Activated CD4-positive, alpha-beta T cell treated with anti-CD3 and anti-CD28 coated beads, Interleukin-2, amount 10 ng/mL, durations not matched to agents 24 days and 14 days (primary cell): Measurements from ENCODE around the gene GJD3. TPM values are rescaled to one million over a fixed set of nuclear protein-coding genes. Genes with fewer than 3 reads are reported as not detected.
A peak's percentile ranks its signal among the peaks of the same experiment; 100 is the strongest.

Experiments used
- DNase-seq: peaks from one replicate; pipeline ENCODE4 v3.0.0; 2022
- H3K27ac Mint-ChIP-seq: one replicate; pipeline ENCODE4 v1.8.0; 2022; ENCODE audit warnings: mild to moderate bottlenecking, mixed read lengths
- H3K27me3 Mint-ChIP-seq: one replicate; pipeline ENCODE4 v1.8.0; 2022; ENCODE audit warnings: mixed read lengths
- H3K36me3 Mint-ChIP-seq: one replicate; pipeline ENCODE4 v1.8.0; 2022; ENCODE audit warnings: low read depth, mild to moderate bottlenecking, mixed read lengths
- H3K4me1 Mint-ChIP-seq: one replicate; pipeline ENCODE4 v1.8.0; 2021; ENCODE audit warnings: mixed read lengths
- H3K4me3 Mint-ChIP-seq: one replicate; pipeline ENCODE4 v1.8.0; 2022; ENCODE audit warnings: mild to moderate bottlenecking, moderate library complexity, mixed read lengths
- H3K9me3 Mint-ChIP-seq: one replicate; pipeline ENCODE4 v1.8.0; 2021; ENCODE audit warnings: mixed read lengths
- intact Hi-C: fragments of 100-400 bp; cut with micrococcal nuclease; formaldehyde crosslinking; loops from one replicate; pipeline ENCODE4 v1.15.1; 2023
- total RNA-seq: library from RNA; stranded (reverse); gene quantifications from 2 replicates; pipeline ENCODE4 v1.2.3, GENCODE V29; 2022

GJD3 gene
- total RNA-seq, 1 donor from 2014 or later: 0.23 TPM

DNA sequence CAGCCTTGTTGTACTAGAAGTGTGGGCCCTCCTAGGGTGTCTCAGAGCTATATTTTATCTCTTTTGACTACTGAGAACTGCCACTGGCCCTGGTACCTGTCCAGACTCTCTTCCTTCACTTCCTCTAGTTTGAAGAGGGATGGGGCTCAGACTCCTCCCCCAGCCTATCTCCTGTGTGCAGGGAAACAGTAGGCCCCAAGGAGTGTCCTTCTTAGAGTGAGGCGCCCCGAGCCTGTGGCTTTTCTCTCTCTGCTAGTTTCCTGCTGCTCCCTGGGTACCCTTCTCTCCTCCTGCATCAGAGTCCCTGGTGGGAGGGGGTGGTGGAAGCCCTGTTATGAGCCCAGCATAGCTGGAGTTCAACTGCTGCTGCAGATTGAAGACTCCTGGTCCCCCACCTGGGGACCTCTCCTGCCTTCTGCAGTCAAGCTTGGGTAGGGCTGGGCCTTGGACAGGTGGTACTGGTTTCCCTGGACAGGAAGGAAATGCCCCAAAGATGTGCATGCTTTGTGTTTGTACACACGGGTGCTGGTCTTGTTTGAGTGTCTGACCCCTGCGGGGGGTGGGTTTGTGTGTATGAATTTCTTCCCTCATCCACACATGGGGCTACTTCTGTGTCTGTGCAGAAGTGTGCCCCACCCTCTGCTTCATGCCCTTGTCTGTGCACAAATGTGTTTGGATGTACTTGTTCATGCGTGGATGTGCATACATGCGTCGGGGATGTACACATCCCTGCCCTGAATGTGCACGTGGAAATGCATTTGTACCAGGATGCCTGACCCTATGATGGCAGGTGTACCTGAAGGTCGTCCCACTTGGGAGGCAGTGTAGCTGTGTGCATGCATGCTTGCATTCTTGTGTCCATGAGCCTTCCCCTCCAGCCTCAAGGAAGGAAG is 48.6 kb downstream of the GJD3 start:
- Mint-ChIP-seq H3K27ac (peak overlapping the region; percentile 34), H3K4me3 (peak overlapping the region; percentile 10), H3K4me1 (peaks cover 68% of the 10 kb centered on the region), H3K27me3 (peaks cover 2% of the 10 kb centered on the region), H3K9me3 (no peaks in the 10 kb centered on the region), H3K36me3 (peaks cover 3% of the 10 kb centered on the region)
- intact Hi-C loops: no loop called here
- DNase-seq: peak; percentile 73

DNA sequence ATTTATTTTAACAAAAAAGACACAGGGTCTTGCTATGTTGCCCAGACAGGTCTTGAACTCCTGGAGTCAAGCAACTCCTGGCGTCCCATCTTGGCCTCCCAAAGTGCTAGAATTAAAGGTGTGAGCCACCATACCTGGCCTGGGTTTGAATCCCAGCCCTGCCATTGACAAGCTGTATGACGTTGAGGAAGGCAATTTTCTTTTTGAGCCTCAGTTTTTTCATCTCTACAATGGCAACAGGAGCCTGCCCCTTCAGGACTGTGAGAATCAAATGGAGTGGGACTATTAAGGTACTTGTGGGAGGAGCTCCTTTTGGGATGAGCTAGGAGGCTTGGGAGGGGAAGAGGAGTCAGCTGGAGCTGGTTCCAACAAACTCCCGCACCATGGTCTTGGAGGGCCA is 49.3 kb downstream of the GJD3 start:
- intact Hi-C loops: no loop called here
- H3K9me3 Mint-ChIP-seq: no peaks in the 10 kb centered on the region
- H3K36me3 Mint-ChIP-seq: peaks cover 3% of the 10 kb centered on the region
- peaks cover 66% of the 10 kb centered on the region for H3K4me1 Mint-ChIP-seq
- no peak overlapping the region for H3K4me3 Mint-ChIP-seq
- no peak overlapping the region for H3K27ac Mint-ChIP-seq
- no peak for DNase-seq
- H3K27me3 Mint-ChIP-seq: peaks cover 2% of the 10 kb centered on the region

DNA sequence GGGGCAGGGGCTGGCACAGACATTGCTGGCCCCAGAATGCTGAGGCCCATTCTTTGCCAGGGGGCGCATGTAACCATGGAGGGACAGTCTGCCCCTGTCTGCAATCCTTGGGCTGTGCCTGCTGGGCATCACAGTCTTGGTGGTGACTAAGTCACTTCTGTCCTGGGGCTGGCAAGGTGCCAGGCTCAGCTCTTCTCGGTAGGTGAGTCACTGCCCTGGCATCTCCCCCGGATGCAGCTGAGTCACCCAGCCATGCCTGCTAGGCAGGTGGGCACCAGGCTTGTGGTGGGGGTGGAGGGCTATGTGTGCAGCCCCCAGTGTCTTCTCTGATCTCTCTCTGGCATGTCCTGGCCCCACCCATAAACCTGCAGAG is 50.0 kb downstream of the GJD3 start:
- peaks cover 2% of the 10 kb centered on the region for H3K27me3 Mint-ChIP-seq
- no peak overlapping the region for H3K4me3 Mint-ChIP-seq
- H3K27ac Mint-ChIP-seq: peak overlapping the region; percentile 55
- peak; percentile 79 for DNase-seq
- intact Hi-C loops: no loop called here
- H3K36me3 Mint-ChIP-seq: no peaks in the 10 kb centered on the region
- peaks cover 62% of the 10 kb centered on the region for H3K4me1 Mint-ChIP-seq
- H3K9me3 Mint-ChIP-seq: no peaks in the 10 kb centered on the region

DNA sequence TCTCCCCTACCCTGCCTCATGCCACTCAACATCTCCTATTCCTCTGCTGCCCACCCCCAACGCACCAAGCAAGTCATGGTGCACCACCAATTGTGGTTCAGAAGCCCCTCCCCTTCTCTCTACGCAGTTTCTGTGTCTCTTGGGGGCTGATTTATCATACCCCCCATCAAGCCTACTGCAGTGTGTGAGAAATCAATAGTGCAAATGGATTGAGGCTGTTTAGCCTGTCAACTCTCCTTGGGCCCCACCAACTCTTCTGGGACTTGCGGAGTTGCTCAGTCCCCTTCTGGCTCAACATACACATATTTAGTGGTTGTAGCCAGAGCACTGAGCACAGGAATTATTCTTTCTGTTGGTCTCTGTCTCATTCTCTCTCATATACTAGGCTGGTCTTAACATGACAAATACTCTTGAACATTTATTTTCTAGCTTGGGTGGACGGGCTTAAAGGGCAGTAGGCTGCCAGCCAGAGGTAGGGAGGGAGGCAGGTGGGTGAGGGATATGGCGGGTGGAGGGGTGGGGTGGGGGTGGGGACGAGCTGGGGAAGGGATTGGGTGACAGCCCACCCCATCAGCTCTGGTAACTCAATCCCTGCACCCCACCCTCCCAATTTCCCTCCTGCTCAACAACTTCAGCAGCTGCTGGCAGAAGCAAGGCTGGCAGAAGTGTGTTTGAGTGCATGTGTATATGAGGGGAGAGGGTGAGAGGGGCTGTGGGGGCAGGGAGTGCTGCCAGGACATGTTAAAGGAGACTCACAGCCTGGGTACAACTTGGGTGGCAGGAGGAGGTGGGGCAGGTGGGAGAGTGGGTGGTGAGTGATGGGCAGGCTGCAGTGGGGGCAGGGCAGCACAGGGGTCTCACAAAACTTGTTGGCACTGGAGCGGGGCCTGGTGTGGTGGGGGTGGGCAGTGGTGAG is 50.6 kb downstream of the GJD3 start:
- peaks cover 2% of the 10 kb centered on the region for H3K27me3 Mint-ChIP-seq
- no peaks in the 10 kb centered on the region for H3K36me3 Mint-ChIP-seq
- H3K27ac Mint-ChIP-seq: peak overlapping the region; percentile 55
- no peaks in the 10 kb centered on the region for H3K9me3 Mint-ChIP-seq
- H3K4me1 Mint-ChIP-seq: peaks cover 60% of the 10 kb centered on the region
- H3K4me3 Mint-ChIP-seq: no peak overlapping the region
- DNase-seq: no peak
- intact Hi-C loops: no loop called here

Other genes with a start within 250 kb of the GJD3 start
- 92.7 and 98.5 TPM in 2 replicates for gene MSL1, start 242.8 kb downstream of the GJD3 start, total RNA-seq
- gene CASC3, start 224.2 kb downstream of the GJD3 start, total RNA-seq: 108 and 109 TPM in 2 replicates
- 11.5 and 11.9 TPM in 2 replicates for gene RAPGEFL1, start 187.3 kb downstream of the GJD3 start, total RNA-seq
- 19.9 and 25.5 TPM in 2 replicates for gene WIPF2, start 145.4 kb downstream of the GJD3 start, total RNA-seq
- 139 and 142 TPM in 2 replicates for gene CDC6, start 76.9 kb downstream of the GJD3 start, total RNA-seq
- 24.0 and 26.2 TPM in 2 replicates for gene RARA, start 55.6 kb downstream of the GJD3 start, total RNA-seq
- gene TOP2A, start 53.2 kb upstream of the GJD3 start, total RNA-seq: 189 and 194 TPM in 2 replicates
- 113 and 117 TPM in 2 replicates for gene IGFBP4, start 78.7 kb upstream of the GJD3 start, total RNA-seq
- gene TNS4, start 136.9 kb upstream of the GJD3 start, total RNA-seq: 13.1 and 16.8 TPM in 2 replicates
- gene CCR7, start 200.7 kb upstream of the GJD3 start, total RNA-seq: 217 and 220 TPM in 2 replicates